ENCODE data around the gene MED23.

MED23 gene

GRCh38 chr6:131627724-131628682 is at the start of gene MED23:
Gene MED23 (minus strand): TSS chr6:131628242. CDS start chr6:131628049, 193 bp downstream.
- peak; percentile 94 for DNase-seq

- no peak for DNase-seq
These were observed 45.1 kb upstream of the MED23 start for GRCh38 chr6:131673184-131673583.

GRCh38 chr6:131669891-131670290 is 41.8 kb upstream of the MED23 start:
- DNase-seq: no peak

GRCh38 chr6:131663578-131664165 is 35.6 kb upstream of the MED23 start:
- no peak for DNase-seq

GRCh38 chr6:131660195-131660594 is 32.2 kb upstream of the MED23 start:
- no peak for DNase-seq

- no peak for DNase-seq
These were observed 30.2 kb upstream of the MED23 start for GRCh38 chr6:131658287-131658686.

- DNase-seq: no peak
These were observed 29.6 kb upstream of the MED23 start for GRCh38 chr6:131657630-131658111.

GRCh38 chr6:131657222-131657621 is 29.2 kb upstream of the MED23 start:
- DNase-seq: no peak

GRCh38 chr6:131656667-131657066 is 28.6 kb upstream of the MED23 start:
- DNase-seq: no peak

- DNase-seq: no peak
These were observed 27.9 kb upstream of the MED23 start for GRCh38 chr6:131655951-131656350.

GRCh38 chr6:131655387-131655786 is 27.3 kb upstream of the MED23 start:
- DNase-seq: no peak

GRCh38 chr6:131654326-131654725 is 26.3 kb upstream of the MED23 start:
- DNase-seq: no peak

GRCh38 chr6:131652472-131652871 is 24.4 kb upstream of the MED23 start:
- DNase-seq: no peak

GRCh38 chr6:131651782-131652181 is 23.7 kb upstream of the MED23 start:
- DNase-seq: no peak

GRCh38 chr6:131646249-131646670 is 18.2 kb upstream of the MED23 start:
- no peak for DNase-seq

- DNase-seq: no peak
These were observed 17.8 kb upstream of the MED23 start for GRCh38 chr6:131645846-131646245.

GRCh38 chr6:131644921-131645320 is 16.9 kb upstream of the MED23 start:
- no peak for DNase-seq

GRCh38 chr6:131643855-131644460 is 15.9 kb upstream of the MED23 start:
- no peak for DNase-seq

GRCh38 chr6:131642987-131643611 is 15.1 kb upstream of the MED23 start:
- no peak for DNase-seq

- DNase-seq: no peak
These were observed 14.5 kb upstream of the MED23 start for GRCh38 chr6:131642565-131642964.

GRCh38 chr6:131641554-131641953 is 13.5 kb upstream of the MED23 start:
- DNase-seq: no peak

GRCh38 chr6:131640576-131640975 is 12.5 kb upstream of the MED23 start:
- DNase-seq: no peak

- no peak for DNase-seq
These were observed 12.1 kb upstream of the MED23 start for GRCh38 chr6:131640100-131640499.

All from cortex of kidney (tissue), 1 donor.